SK-N-SH treated with all-trans-retinoic acid at 6 μM for 48 hours (cell line): ENCODE data around the gene NYAP2.

Experiments
- OSR1 ChIP-seq: fragments of 250-450 bp; sonication (Bioruptor Pico); IDR thresholded peaks from 2 replicates; pipeline ENCODE4 v1.8.0; 2022; ENCODE audit warnings: moderate library complexity, mild to moderate bottlenecking, inconsistent platforms
- RARB ChIP-seq: fragments of 250-450 bp; sonication (Bioruptor Pico); IDR thresholded peaks from 2 replicates; pipeline ENCODE4 v1.8.0; 2021; ENCODE audit warnings: mild to moderate bottlenecking, moderate library complexity
- TOX ChIP-seq: fragments of 250-450 bp; sonication (Bioruptor Pico); IDR thresholded peaks from 2 replicates; pipeline ENCODE4 v1.8.0; 2021; ENCODE audit warnings: mild to moderate bottlenecking, moderate library complexity, borderline replicate concordance
- ZNF565 ChIP-seq: fragments of 450-650 bp; formaldehyde crosslinking; conservative IDR thresholded peaks from 2 replicates; pipeline ENCODE4 v1.5.0; 2020; ENCODE audit warnings: low read depth, mild to moderate bottlenecking, moderate library complexity
- TF ChIP-seq, protein P1 (sequence below): fragments of 250-450 bp; sonication (Bioruptor Pico); IDR thresholded peaks from 2 replicates; pipeline ENCODE4 v1.8.0; 2020; ENCODE audit warnings: mild to moderate bottlenecking, moderate library complexity, borderline replicate concordance
- TF ChIP-seq, protein P2 (sequence below): fragments of 250-450 bp; sonication (Bioruptor Pico); IDR thresholded peaks from 2 replicates; pipeline ENCODE4 v1.5.1; 2020; ENCODE audit warnings: low read depth, mild to moderate bottlenecking, moderate library complexity

DNA sequence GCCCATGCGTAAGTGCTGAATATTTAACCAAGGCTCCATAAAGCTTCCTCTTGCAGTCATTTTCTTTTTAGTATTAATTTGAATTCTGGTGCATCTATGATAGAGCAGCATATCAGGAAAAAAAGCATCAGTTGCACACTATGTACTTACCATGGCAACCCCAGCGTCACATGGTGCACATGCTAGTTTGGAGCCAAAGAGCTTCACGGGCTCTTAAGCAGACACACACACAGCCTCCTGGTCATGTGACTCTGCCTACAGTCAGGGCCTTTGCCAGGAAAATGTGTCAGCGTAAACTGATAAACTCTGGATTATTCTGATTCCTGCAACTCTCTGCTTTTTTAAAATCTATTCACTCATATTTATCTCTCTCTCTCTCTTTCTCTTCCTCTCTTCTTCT is 30.2 kb downstream of the NYAP2 start:
- TF ChIP-seq ZNF565 (CRISPR knock-in tag) = no peak
- no peak for TF ChIP-seq OSR1 (CRISPR knock-in tag)
- TF ChIP-seq, protein P1, sequence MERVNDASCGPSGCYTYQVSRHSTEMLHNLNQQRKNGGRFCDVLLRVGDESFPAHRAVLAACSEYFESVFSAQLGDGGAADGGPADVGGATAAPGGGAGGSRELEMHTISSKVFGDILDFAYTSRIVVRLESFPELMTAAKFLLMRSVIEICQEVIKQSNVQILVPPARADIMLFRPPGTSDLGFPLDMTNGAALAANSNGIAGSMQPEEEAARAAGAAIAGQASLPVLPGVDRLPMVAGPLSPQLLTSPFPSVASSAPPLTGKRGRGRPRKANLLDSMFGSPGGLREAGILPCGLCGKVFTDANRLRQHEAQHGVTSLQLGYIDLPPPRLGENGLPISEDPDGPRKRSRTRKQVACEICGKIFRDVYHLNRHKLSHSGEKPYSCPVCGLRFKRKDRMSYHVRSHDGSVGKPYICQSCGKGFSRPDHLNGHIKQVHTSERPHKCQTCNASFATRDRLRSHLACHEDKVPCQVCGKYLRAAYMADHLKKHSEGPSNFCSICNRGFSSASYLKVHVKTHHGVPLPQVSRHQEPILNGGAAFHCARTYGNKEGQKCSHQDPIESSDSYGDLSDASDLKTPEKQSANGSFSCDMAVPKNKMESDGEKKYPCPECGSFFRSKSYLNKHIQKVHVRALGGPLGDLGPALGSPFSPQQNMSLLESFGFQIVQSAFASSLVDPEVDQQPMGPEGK (CRISPR knock-in tag) = no peak
- TF ChIP-seq, protein P2, sequence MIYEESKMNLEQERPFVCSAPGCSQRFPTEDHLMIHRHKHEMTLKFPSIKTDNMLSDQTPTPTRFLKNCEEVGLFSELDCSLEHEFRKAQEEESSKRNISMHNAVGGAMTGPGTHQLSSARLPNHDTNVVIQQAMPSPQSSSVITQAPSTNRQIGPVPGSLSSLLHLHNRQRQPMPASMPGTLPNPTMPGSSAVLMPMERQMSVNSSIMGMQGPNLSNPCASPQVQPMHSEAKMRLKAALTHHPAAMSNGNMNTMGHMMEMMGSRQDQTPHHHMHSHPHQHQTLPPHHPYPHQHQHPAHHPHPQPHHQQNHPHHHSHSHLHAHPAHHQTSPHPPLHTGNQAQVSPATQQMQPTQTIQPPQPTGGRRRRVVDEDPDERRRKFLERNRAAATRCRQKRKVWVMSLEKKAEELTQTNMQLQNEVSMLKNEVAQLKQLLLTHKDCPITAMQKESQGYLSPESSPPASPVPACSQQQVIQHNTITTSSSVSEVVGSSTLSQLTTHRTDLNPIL (CRISPR knock-in tag) = no peak
- TF ChIP-seq TOX = no peak
- TF ChIP-seq RARB (CRISPR knock-in tag) = no peak
